CD4-positive, alpha-beta memory T cell (primary cell): ENCODE measurements around the gene PRAMEF1. TPM values are rescaled to one million over a fixed set of nuclear protein-coding genes. Genes with fewer than 3 reads are reported as not detected.
"Not testable (repeated sequence)": the region's sequence is repeated elsewhere in the genome, so short reads cannot be mapped to it uniquely, and the experiment has no call there.

Experiments
- CTCF ChIA-PET: fragments of 350-600 bp; sonication (Branson Sonifier 250); formaldehyde crosslinking; loops from one replicate; lab custom pipeline; 2021; ENCODE audit warnings: inconsistent platforms; ENCODE audit not compliant: partially characterized antibody; lab: Charles Lee
- POLR2A ChIA-PET: fragments of 350-600 bp; sonication (Branson Sonifier 250); formaldehyde crosslinking; loops from one replicate; lab custom pipeline; 2021; ENCODE audit not compliant: partially characterized antibody; lab: Charles Lee
- DNase-seq, 5 donors: peaks; one replicate each; pipeline versions ENCODE4 v3.0.0 to v3.0.0-alpha.2; 2020 to 2022; ENCODE audit warnings: mixed read lengths in 1 of 5
- H3K27ac ChIP-seq: one replicate; pipeline ENCODE4 v1.7.0; 2013; ENCODE audit warnings: low read depth, low read length
- H3K27me3 ChIP-seq: 2 replicates; pipeline ENCODE4 v1.7.0; 2013; ENCODE audit warnings: mild to moderate bottlenecking, low read length, moderate library complexity; ENCODE audit not compliant: insufficient read depth
- H3K36me3 ChIP-seq: 2 replicates; pipeline ENCODE4 v1.7.0; 2013; ENCODE audit warnings: mild to moderate bottlenecking, low read length, moderate library complexity; ENCODE audit not compliant: insufficient read depth
- H3K4me1 ChIP-seq: 2 replicates; pipeline ENCODE4 v1.7.0; 2013; ENCODE audit warnings: mild to moderate bottlenecking, low read length, moderate library complexity; ENCODE audit not compliant: insufficient read depth
- H3K4me3 ChIP-seq, 2 donors: one replicate each; pipeline ENCODE4 v1.7.0; 2013; ENCODE audit warnings: low read length in 2 of 2, mild to moderate bottlenecking in 1 of 2
- H3K9me3 ChIP-seq, 2 donors: one replicate each; pipeline ENCODE4 v1.7.0; 2013; ENCODE audit warnings: low read length in 2 of 2, control low read depth in 1 of 2; ENCODE audit not compliant: control insufficient read depth in 1 of 2
- H3K27ac Mint-ChIP-seq, 7 donors: one replicate each; pipeline ENCODE4 v1.8.0; 2020 to 2021; ENCODE audit warnings: mixed read lengths in 7 of 7, mild to moderate bottlenecking in 6 of 7, inconsistent platforms in 3 of 7, moderate library complexity in 3 of 7
- H3K27me3 Mint-ChIP-seq, 2 donors: one replicate each; pipeline ENCODE4 v1.8.0; 2020 to 2021; ENCODE audit warnings: mixed read lengths in 2 of 2
- H3K36me3 Mint-ChIP-seq, 2 donors: one replicate each; pipeline ENCODE4 v1.8.0; 2020 to 2021; ENCODE audit warnings: mixed read lengths in 2 of 2, inconsistent platforms in 1 of 2, mild to moderate bottlenecking in 1 of 2
- H3K4me1 Mint-ChIP-seq, 4 donors: one replicate each; pipeline ENCODE4 v1.8.0; 2020 to 2021; ENCODE audit warnings: mixed read lengths in 4 of 4, mild to moderate bottlenecking in 1 of 4
- H3K4me3 Mint-ChIP-seq, 8 donors: one replicate each; pipeline ENCODE4 v1.8.0; 2020 to 2021; ENCODE audit warnings: mixed read lengths in 8 of 8, mild to moderate bottlenecking in 7 of 8, moderate library complexity in 6 of 8, inconsistent platforms in 3 of 8
- H3K9me3 Mint-ChIP-seq, 8 donors: one replicate each; pipeline ENCODE4 v1.8.0; 2020 to 2021; ENCODE audit warnings: mixed read lengths in 8 of 8, mild to moderate bottlenecking in 5 of 8, inconsistent platforms in 3 of 8, moderate library complexity in 1 of 8
- intact Hi-C: fragments of 100-400 bp; cut with micrococcal nuclease; formaldehyde crosslinking; loops from one replicate; pipeline ENCODE4 v1.15.1; 2023
- polyA plus RNA-seq, 2 donors: library from polyadenylated mRNA; unstranded; fragments of 300-500 nt; fragmentation: Illumina TruSeq; gene quantifications; one replicate each; pipeline ENCODE4 v1.2.3, GENCODE V29; 2021
- total RNA-seq, 2 experiments: library from RNA; stranded (reverse); gene quantifications; one replicate each; pipeline ENCODE4 v1.2.3, GENCODE V29; 2021

Gene PRAMEF1
- total RNA-seq, result not detected
- not detected for polyA plus RNA-seq

GRCh38 chr1:12791097-12791496, at the start of gene PRAMEF1:
Gene PRAMEF1, plus strand, starts transcription at chr1:12791397. Its CDS starts 1,831 bp downstream, at chr1:12793228.
- DNase-seq, H3K27me3 ChIP-seq, CTCF ChIA-PET, H3K36me3 ChIP-seq, H3K27me3 Mint-ChIP-seq, intact Hi-C loops, H3K36me3 Mint-ChIP-seq, H3K9me3 ChIP-seq, H3K27ac ChIP-seq, H3K4me1 Mint-ChIP-seq, POLR2A ChIA-PET, H3K4me3 ChIP-seq, H3K4me1 ChIP-seq, H3K27ac Mint-ChIP-seq, H3K4me3 Mint-ChIP-seq: not testable (repeated sequence)
- peaks cover 0 to 12% (median 6%) of the 10 kb centered on the region in 8 donors for H3K9me3 Mint-ChIP-seq

GRCh38 chr1:12741946-12742345, 49.3 kb upstream of the PRAMEF1 start:
- H3K27me3 Mint-ChIP-seq, result peaks cover 36 to 48% of the 10 kb centered on the region in 2 donors
- Histone ChIP-seq H3K36me3 (no peaks in the 10 kb centered on the region), H3K9me3 (no peaks in the 10 kb centered on the region), H3K27ac (no peak overlapping the region), H3K4me1 (no peaks in the 10 kb centered on the region), H3K4me3 (no peak overlapping the region), H3K27me3 (peaks cover 9% of the 10 kb centered on the region)
- ChIA-PET CTCF (no interaction called here), POLR2A (no interaction called here)
- H3K4me1 Mint-ChIP-seq, result no peaks in the 10 kb centered on the region
- intact Hi-C loops, result no loop called here
- no peak overlapping the region for H3K27ac Mint-ChIP-seq
- peaks cover 0 to 17% (median 9%) of the 10 kb centered on the region in 8 donors for H3K9me3 Mint-ChIP-seq
- H3K36me3 Mint-ChIP-seq, result no peaks in the 10 kb centered on the region
- no peak for DNase-seq
- H3K4me3 Mint-ChIP-seq, result no peak overlapping the region

- intact Hi-C loops, result no loop called here
- DNase-seq, result no peak
- no peaks in the 10 kb centered on the region for H3K4me1 Mint-ChIP-seq
- H3K4me1 ChIP-seq, result no peaks in the 10 kb centered on the region
- peaks cover 11% of the 10 kb centered on the region for H3K27me3 ChIP-seq
- H3K4me3 ChIP-seq, result no peak overlapping the region
- H3K27ac Mint-ChIP-seq, result no peak overlapping the region
- no peaks in the 10 kb centered on the region for H3K9me3 ChIP-seq
- ChIA-PET POLR2A (no interaction called here), CTCF (no interaction called here)
- no peak overlapping the region for H3K4me3 Mint-ChIP-seq
- H3K27me3 Mint-ChIP-seq, result peaks cover 30 to 38% of the 10 kb centered on the region in 2 donors
- peaks cover 2 to 6% of the 10 kb centered on the region in 2 donors for H3K36me3 Mint-ChIP-seq
- H3K9me3 Mint-ChIP-seq, result peaks cover 0 to 44% (median 35%) of the 10 kb centered on the region in 8 donors
- H3K36me3 ChIP-seq, result no peaks in the 10 kb centered on the region
- no peak overlapping the region for H3K27ac ChIP-seq
Measured at GRCh38 chr1:12745126-12745991, 45.8 kb upstream of the PRAMEF1 start.

- Mint-ChIP-seq H3K4me1 (no peaks in the 10 kb centered on the region), H3K4me3 (no peak within 1 kb of the TSS), H3K9me3 (peaks cover 0 to 50% (median 39%) of the 10 kb centered on the region in 8 donors), H3K36me3 (peaks cover 2 to 6% of the 10 kb centered on the region in 2 donors), H3K27ac (no peak within 1 kb of the TSS), H3K27me3 (peaks cover 33 to 40% of the 10 kb centered on the region in 2 donors)
- POLR2A ChIA-PET, result no interaction called here
- H3K9me3 ChIP-seq, result no peaks in the 10 kb centered on the region
- peaks cover 13% of the 10 kb centered on the region for H3K27me3 ChIP-seq
- no peaks in the 10 kb centered on the region for H3K36me3 ChIP-seq
- DNase-seq, result no peak
- CTCF ChIA-PET, result no interaction called here
- intact Hi-C loops, result no loop called here
- H3K27ac ChIP-seq, result no peak within 1 kb of the TSS
- no peaks in the 10 kb centered on the region for H3K4me1 ChIP-seq
- H3K4me3 ChIP-seq, result no peak within 1 kb of the TSS
Measured at GRCh38 chr1:12745992-12746323, 45.2 kb upstream of the PRAMEF1 start, which contains the start of gene CFAP107. Gene CFAP107, plus strand, starts transcription at chr1:12746200. Its CDS starts 231 bp downstream, at chr1:12746431.

GRCh38 chr1:12748778-12749355, 42.3 kb upstream of the PRAMEF1 start:
- Histone ChIP-seq H3K4me3 (no peak overlapping the region), H3K36me3 (no peaks in the 10 kb centered on the region), H3K9me3 (no peaks in the 10 kb centered on the region), H3K27me3 (peaks cover 14% of the 10 kb centered on the region), H3K4me1 (no peaks in the 10 kb centered on the region), H3K27ac (no peak overlapping the region)
- H3K4me1 Mint-ChIP-seq, result no peaks in the 10 kb centered on the region
- peaks cover 25 to 27% of the 10 kb centered on the region in 2 donors for H3K27me3 Mint-ChIP-seq
- ChIA-PET CTCF (no interaction called here), POLR2A (no interaction called here)
- no peak overlapping the region for H3K4me3 Mint-ChIP-seq
- DNase-seq, result no peak
- intact Hi-C loops, result no loop called here
- H3K9me3 Mint-ChIP-seq, result peaks cover 0 to 51% (median 39%) of the 10 kb centered on the region in 8 donors
- no peak overlapping the region for H3K27ac Mint-ChIP-seq
- peaks cover 2 to 6% of the 10 kb centered on the region in 2 donors for H3K36me3 Mint-ChIP-seq

GRCh38 chr1:12754738-12755137, 36.5 kb upstream of the PRAMEF1 start:
- Histone ChIP-seq H3K9me3 (no peaks in the 10 kb centered on the region), H3K36me3 (no peaks in the 10 kb centered on the region), H3K4me3 (no peak overlapping the region), H3K27ac (no peak overlapping the region), H3K4me1 (no peaks in the 10 kb centered on the region), H3K27me3 (peaks cover 9% of the 10 kb centered on the region)
- Mint-ChIP-seq H3K9me3 (peaks cover 0 to 14% (median 10%) of the 10 kb centered on the region in 8 donors), H3K4me3 (no peak overlapping the region), H3K36me3 (no peaks in the 10 kb centered on the region), H3K4me1 (no peaks in the 10 kb centered on the region), H3K27ac (no peak overlapping the region), H3K27me3 (peaks cover 16 to 35% of the 10 kb centered on the region in 2 donors)
- ChIA-PET POLR2A (no interaction called here), CTCF (no interaction called here)
- DNase-seq, result no peak
- intact Hi-C loops, result no loop called here

- intact Hi-C loops, result no loop called here
Measured at GRCh38 chr1:12756273-12756672, 34.9 kb upstream of the PRAMEF1 start.

More at GRCh38 chr1:12756273-12756672, 34.9 kb upstream of the PRAMEF1 start:
- Mint-ChIP-seq H3K4me3 (no peak overlapping the region), H3K27ac (no peak overlapping the region), H3K9me3 (peaks cover 0 to 2% (median 0%) of the 10 kb centered on the region in 8 donors), H3K36me3 (no peaks in the 10 kb centered on the region), H3K27me3 (peaks cover 14 to 32% of the 10 kb centered on the region in 2 donors), H3K4me1 (no peaks in the 10 kb centered on the region)
- Histone ChIP-seq H3K36me3 (no peaks in the 10 kb centered on the region), H3K4me1 (no peaks in the 10 kb centered on the region), H3K4me3 (no peak overlapping the region), H3K27me3 (peaks cover 5% of the 10 kb centered on the region), H3K9me3 (no peaks in the 10 kb centered on the region), H3K27ac (no peak overlapping the region)
- ChIA-PET CTCF (no interaction called here), POLR2A (no interaction called here)
- DNase-seq, result no peak
